Type B pancreatic cell (in vitro differentiated cells): ENCODE measurements around the gene KDM4B. TPM values are rescaled to one million over a fixed set of nuclear protein-coding genes. Genes with fewer than 3 reads are reported as not detected.

Experiments
- DNase-seq: peaks from one replicate; pipeline ENCODE4 v3.0.0; 2021; ENCODE audit warnings: mixed read lengths; ENCODE audit not compliant: unreplicated experiment; ENCODE audit errors: extremely low spot score
- H3K27ac Mint-ChIP-seq: 2 replicates; pipeline ENCODE4 v1.8.0; 2021; ENCODE audit warnings: mild to moderate bottlenecking, mixed read lengths
- H3K27me3 Mint-ChIP-seq: 2 replicates; pipeline ENCODE4 v1.8.0; 2021; ENCODE audit warnings: mixed read lengths
- H3K36me3 Mint-ChIP-seq: 2 replicates; pipeline ENCODE4 v1.8.0; 2021; ENCODE audit warnings: mixed read lengths
- H3K4me1 Mint-ChIP-seq: one replicate; pipeline ENCODE4 v1.8.0; 2021; ENCODE audit warnings: mixed read lengths; ENCODE audit not compliant: unreplicated experiment
- H3K4me3 Mint-ChIP-seq: 2 replicates; pipeline ENCODE4 v1.8.0; 2021; ENCODE audit warnings: mild to moderate bottlenecking, mixed read lengths
- H3K9me3 Mint-ChIP-seq: 2 replicates; pipeline ENCODE4 v1.8.0; 2021; ENCODE audit warnings: mixed read lengths
- total RNA-seq: library from RNA; stranded (reverse); gene quantifications from 2 replicates; pipeline ENCODE4 v1.2.1, GENCODE V29; 2021; ENCODE audit warnings: low replicate concordance
- TF ChIP-seq, protein P1 (sequence below): fragments of 200-600 bp; sonication (generic); conservative IDR thresholded peaks from 2 replicates; pipeline ENCODE4 v1.5.0; 2021; ENCODE audit warnings: antibody characterized with exemption, mild to moderate bottlenecking

KDM4B gene
- total RNA-seq, 1 donor from 2014 or later, result 48.8 TPM

DNA sequence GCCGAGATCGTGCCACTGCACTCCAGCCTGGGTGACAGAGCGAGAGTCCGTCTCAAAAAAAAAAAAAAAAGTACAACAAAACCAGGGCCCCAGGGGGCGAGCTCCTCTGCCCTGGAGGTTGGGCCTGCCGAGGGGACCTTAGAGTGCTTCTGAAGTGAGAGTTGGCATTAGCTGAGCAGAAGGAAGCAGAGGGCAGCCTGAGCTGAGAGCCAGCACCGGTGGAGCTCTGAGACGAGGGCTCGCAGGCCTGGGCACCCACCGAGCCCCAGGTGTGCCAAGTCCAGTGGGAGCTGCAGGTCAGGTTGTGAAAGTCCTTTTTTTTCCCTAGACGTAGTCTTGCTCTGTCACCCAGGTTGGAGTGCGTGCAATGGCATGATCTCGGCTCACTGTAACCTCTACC is 46.0 kb downstream of the KDM4B start:
- peaks cover 7% of the 10 kb centered on the region for H3K36me3 Mint-ChIP-seq
- H3K4me3 Mint-ChIP-seq, result no peak overlapping the region
- no peaks in the 10 kb centered on the region for H3K27me3 Mint-ChIP-seq
- no peaks in the 10 kb centered on the region for H3K4me1 Mint-ChIP-seq
- no peak for DNase-seq
- no peak overlapping the region for H3K27ac Mint-ChIP-seq
- TF ChIP-seq, protein P1, sequence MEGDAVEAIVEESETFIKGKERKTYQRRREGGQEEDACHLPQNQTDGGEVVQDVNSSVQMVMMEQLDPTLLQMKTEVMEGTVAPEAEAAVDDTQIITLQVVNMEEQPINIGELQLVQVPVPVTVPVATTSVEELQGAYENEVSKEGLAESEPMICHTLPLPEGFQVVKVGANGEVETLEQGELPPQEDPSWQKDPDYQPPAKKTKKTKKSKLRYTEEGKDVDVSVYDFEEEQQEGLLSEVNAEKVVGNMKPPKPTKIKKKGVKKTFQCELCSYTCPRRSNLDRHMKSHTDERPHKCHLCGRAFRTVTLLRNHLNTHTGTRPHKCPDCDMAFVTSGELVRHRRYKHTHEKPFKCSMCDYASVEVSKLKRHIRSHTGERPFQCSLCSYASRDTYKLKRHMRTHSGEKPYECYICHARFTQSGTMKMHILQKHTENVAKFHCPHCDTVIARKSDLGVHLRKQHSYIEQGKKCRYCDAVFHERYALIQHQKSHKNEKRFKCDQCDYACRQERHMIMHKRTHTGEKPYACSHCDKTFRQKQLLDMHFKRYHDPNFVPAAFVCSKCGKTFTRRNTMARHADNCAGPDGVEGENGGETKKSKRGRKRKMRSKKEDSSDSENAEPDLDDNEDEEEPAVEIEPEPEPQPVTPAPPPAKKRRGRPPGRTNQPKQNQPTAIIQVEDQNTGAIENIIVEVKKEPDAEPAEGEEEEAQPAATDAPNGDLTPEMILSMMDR, result no peak
- H3K9me3 Mint-ChIP-seq, result no peaks in the 10 kb centered on the region

DNA sequence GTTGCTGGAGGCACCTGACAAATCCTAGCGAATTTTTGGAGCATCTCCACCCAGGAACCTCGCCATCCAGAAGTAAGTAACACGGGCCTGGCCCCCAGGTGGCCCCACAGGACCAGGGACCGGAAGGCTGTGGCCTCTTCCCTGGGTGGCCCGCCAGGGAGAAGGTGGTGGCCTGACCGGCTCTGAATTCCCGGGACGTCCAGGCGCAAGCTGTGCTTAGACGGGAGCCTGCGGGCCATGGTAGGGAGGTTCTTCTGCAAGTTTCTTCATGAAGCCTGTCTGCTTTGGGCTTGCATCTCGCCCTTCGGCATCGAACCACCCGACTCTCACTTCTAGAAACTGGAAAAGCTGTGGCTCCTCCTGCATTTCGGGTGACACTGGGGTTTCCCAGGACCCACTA is 47.4 kb downstream of the KDM4B start:
- H3K36me3 Mint-ChIP-seq, result peaks cover 7% of the 10 kb centered on the region
- TF ChIP-seq, protein P1, result no peak
- H3K4me1 Mint-ChIP-seq, result no peaks in the 10 kb centered on the region
- H3K9me3 Mint-ChIP-seq, result no peaks in the 10 kb centered on the region
- H3K4me3 Mint-ChIP-seq, result no peak overlapping the region
- DNase-seq, result no peak
- no peaks in the 10 kb centered on the region for H3K27me3 Mint-ChIP-seq
- H3K27ac Mint-ChIP-seq, result no peak overlapping the region

DNA sequence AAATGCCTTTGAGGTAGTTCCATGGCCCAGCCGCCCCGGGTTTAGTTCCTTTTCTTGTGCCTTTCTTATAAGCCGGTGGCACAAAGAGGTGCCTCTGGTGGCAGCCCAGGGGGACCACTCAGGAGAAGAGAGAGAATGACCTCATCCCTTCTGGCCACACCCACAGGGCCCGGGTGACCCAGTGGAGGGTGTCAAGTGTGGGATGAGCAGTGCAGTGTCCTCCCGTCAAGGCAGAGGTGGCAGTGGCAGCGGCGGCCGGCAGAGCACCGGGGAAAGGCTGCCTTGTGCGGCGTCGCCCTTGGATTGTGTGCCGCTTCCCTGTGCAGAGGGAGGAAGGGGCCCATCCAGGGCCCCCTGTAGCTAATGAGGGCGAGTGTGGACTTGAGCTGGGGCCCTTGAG is 47.9 kb downstream of the KDM4B start:
- H3K27me3 Mint-ChIP-seq, result no peaks in the 10 kb centered on the region
- no peak for DNase-seq

DNA sequence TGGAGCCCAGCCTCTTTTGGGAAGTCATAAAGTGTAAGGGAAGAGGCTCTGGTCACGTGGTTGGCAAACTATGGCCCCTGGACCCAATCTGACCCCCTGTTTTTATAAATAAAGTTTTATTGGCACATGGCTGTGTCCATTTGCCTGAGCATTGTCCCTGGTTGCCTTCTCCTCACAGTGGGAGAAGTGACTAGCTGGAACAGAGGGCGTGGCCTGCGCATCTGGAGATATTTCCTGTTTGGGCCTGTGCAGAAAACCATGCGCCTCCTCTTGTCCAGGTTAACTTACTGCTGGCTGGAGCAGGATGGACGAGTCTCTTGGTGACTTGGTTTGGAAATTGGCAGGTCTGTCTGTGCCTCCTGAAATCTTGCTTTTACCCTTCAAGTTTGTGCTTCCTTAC is 48.3 kb downstream of the KDM4B start:
- TF ChIP-seq, protein P1, result no peak

More for the DNA sequence above, 47.9 kb downstream of the KDM4B start:
- Mint-ChIP-seq H3K4me3 (no peak overlapping the region), H3K36me3 (peaks cover 7% of the 10 kb centered on the region), H3K4me1 (no peaks in the 10 kb centered on the region), H3K27ac (no peak overlapping the region), H3K9me3 (no peaks in the 10 kb centered on the region)
- TF ChIP-seq, protein P1, result no peak

DNA sequence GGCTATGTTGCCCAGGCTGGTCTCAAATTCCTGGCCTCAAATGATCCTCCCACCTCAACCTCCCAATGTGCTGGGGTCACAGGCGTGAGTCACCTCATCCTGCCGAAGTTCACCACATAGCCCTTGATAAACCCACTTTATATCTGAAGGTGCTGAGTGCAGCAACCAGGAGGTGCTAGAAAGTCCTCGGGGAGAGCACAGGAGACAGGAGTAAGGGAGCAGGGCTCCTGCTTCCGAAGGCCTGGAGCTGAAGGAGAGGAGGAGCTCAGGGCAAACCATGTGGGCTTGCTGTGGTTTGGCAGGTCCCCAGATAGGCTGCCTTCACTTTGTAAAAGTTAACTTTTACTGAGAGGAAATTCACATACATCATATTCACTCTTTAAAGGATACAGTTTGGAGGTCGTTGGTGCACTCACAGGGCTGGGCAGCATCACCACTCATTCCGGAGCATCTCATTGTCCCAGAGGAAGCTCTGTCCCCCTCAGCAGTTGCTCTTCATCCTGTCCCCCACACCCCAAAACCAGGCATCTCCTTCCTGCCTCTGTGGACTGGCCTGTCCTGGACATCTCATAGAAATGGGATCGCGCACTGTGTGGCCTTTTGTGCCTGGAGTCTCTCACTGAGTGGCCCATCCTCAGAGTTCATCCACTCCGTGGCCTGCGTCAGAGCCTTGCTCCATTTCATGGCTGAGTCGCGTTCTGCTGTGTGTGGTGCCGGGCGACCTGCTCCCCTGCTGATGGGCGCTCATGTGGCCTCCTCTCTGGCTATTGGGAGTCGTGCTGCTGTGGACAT is 49.5 kb downstream of the KDM4B start:
- peaks cover 7% of the 10 kb centered on the region for H3K36me3 Mint-ChIP-seq
- DNase-seq, result no peak
- H3K27ac Mint-ChIP-seq, result no peak overlapping the region
- TF ChIP-seq, protein P1, result no peak
- no peak overlapping the region for H3K4me3 Mint-ChIP-seq
- H3K27me3 Mint-ChIP-seq, result no peaks in the 10 kb centered on the region
- no peaks in the 10 kb centered on the region for H3K9me3 Mint-ChIP-seq
- H3K4me1 Mint-ChIP-seq, result no peaks in the 10 kb centered on the region

More for the DNA sequence above, 48.3 kb downstream of the KDM4B start:
- H3K9me3 Mint-ChIP-seq, result no peaks in the 10 kb centered on the region
- H3K36me3 Mint-ChIP-seq, result peaks cover 7% of the 10 kb centered on the region
- DNase-seq, result no peak
- H3K4me3 Mint-ChIP-seq, result no peak overlapping the region
- H3K27me3 Mint-ChIP-seq, result no peaks in the 10 kb centered on the region
- H3K4me1 Mint-ChIP-seq, result no peaks in the 10 kb centered on the region
- H3K27ac Mint-ChIP-seq, result no peak overlapping the region
